Neural cell (in vitro differentiated cells): ENCODE results near the gene ZCRB1. TPM values are rescaled to one million over a fixed set of nuclear protein-coding genes. Genes with fewer than 3 reads are reported as not detected.
"Not testable (repeated sequence)": the region's sequence is repeated elsewhere in the genome, so short reads cannot be mapped to it uniquely, and the experiment has no call there.

Experiments
- H2AFZ ChIP-seq: fragments of 200-600, 300-800 bp; sonication (generic), shearing (Covaris generic); 2 replicates; pipeline ENCODE4 v1.6.0; 2014; ENCODE audit warnings: low read depth, mild to moderate bottlenecking, antibody characterized with exemption, low read length, moderate library complexity
- H3F3A ChIP-seq: fragments of 200-600 bp; shearing (Covaris generic); 2 replicates; pipeline ENCODE4 v1.6.1; 2016; ENCODE audit warnings: mild to moderate bottlenecking, moderate library complexity, mixed read lengths, antibody characterized with exemption, low read length; ENCODE audit not compliant: insufficient read depth, poor library complexity, severe bottlenecking
- H3K27ac ChIP-seq: fragments of 200-600, 300-800 bp; sonication (generic), shearing (Covaris generic); 2 replicates; pipeline ENCODE4 v1.5.1; 2014; ENCODE audit warnings: mild to moderate bottlenecking, low read length, moderate library complexity
- H3K27me3 ChIP-seq: fragments of 300-800, 200-600 bp; sonication (generic), shearing (Covaris generic); 2 replicates; pipeline ENCODE4 v1.6.0; 2014; ENCODE audit warnings: mild to moderate bottlenecking, low read depth, low read length, moderate library complexity; ENCODE audit not compliant: insufficient read depth
- H3K36me3 ChIP-seq: fragments of 300-800, 200-600 bp; sonication (generic), shearing (Covaris generic); 2 replicates; pipeline ENCODE4 v1.5.1; 2014; ENCODE audit warnings: mild to moderate bottlenecking, antibody characterized with exemption, low read length, moderate library complexity; ENCODE audit not compliant: insufficient read depth
- H3K4me2 ChIP-seq: fragments of 300-800, 200-600 bp; sonication (generic), shearing (Covaris generic); 2 replicates; pipeline ENCODE4 v1.6.0; 2014; ENCODE audit warnings: mild to moderate bottlenecking, low read length
- H3K4me3 ChIP-seq: fragments of 300-800, 200-600 bp; sonication (generic), shearing (Covaris generic); 2 replicates; pipeline ENCODE4 v1.5.1; 2014; ENCODE audit warnings: mild to moderate bottlenecking, low read length, moderate library complexity
- H3K79me2 ChIP-seq: fragments of 200-600 bp; shearing (Covaris generic); replicated peaks from 2 replicates; pipeline ENCODE4 v1.6.0; 2014; ENCODE audit warnings: mild to moderate bottlenecking, low read length, moderate library complexity; ENCODE audit not compliant: insufficient read depth
- H3K9ac ChIP-seq: fragments of 300-800, 200-600 bp; sonication (generic), shearing (Covaris generic); 2 replicates; pipeline ENCODE4 v1.6.1; 2016; ENCODE audit warnings: mild to moderate bottlenecking, low read length, mixed read lengths
- H3K9me2 ChIP-seq: fragments of 200-600 bp; shearing (Covaris generic); 2 replicates; pipeline ENCODE4 v1.6.1; 2016; ENCODE audit warnings: mild to moderate bottlenecking, low read length, mixed read lengths; ENCODE audit not compliant: insufficient read depth
- H3K9me3 ChIP-seq: fragments of 200-600, 300-800 bp; sonication (generic), shearing (Covaris generic); 2 replicates; pipeline ENCODE4 v1.6.1; 2016; ENCODE audit warnings: mild to moderate bottlenecking, mixed run types, low read length, moderate library complexity, mixed read lengths
- H4K20me1 ChIP-seq: fragments of 200-600 bp; shearing (Covaris generic); 2 replicates; pipeline ENCODE4 v1.6.1; 2016; ENCODE audit warnings: mild to moderate bottlenecking, mixed run types; ENCODE audit not compliant: insufficient read depth
- CTCF ChIP-seq: fragments of 450-650 bp; IDR thresholded peaks from 2 replicates; pipeline ENCODE4 v1.5.1; 2014; ENCODE audit warnings: antibody characterized with exemption, mild to moderate bottlenecking, moderate library complexity; ENCODE audit not compliant: poor library complexity, severe bottlenecking
- EP300 ChIP-seq: fragments of 450-650 bp; conservative IDR thresholded peaks from 2 replicates; pipeline ENCODE4 v1.6.1; 2014; ENCODE audit warnings: antibody characterized with exemption, mild to moderate bottlenecking, moderate library complexity; ENCODE audit not compliant: poor library complexity, severe bottlenecking
- EZH2 ChIP-seq: fragments of 200-600, 300-800 bp; shearing (Covaris generic), sonication (generic); IDR thresholded peaks from 2 replicates; pipeline ENCODE4 v1.6.1; 2014; ENCODE audit warnings: antibody characterized with exemption, low read length, borderline replicate concordance, mild to moderate bottlenecking; ENCODE audit not compliant: insufficient read depth, poor library complexity, severe bottlenecking
- MXI1 ChIP-seq: fragments of 450-650 bp; conservative IDR thresholded peaks from 2 replicates; pipeline ENCODE4 v1.6.1; 2014; ENCODE audit warnings: antibody characterized with exemption, mild to moderate bottlenecking; ENCODE audit not compliant: poor library complexity, severe bottlenecking
- POLR2AphosphoS5 ChIP-seq: IDR thresholded peaks from 2 replicates; pipeline ENCODE4 v1.6.1; 2012
- RAD21 ChIP-seq: fragments of 450-650 bp; conservative IDR thresholded peaks from 2 replicates; pipeline ENCODE4 v1.6.1; 2014; ENCODE audit warnings: antibody characterized with exemption, mild to moderate bottlenecking, moderate library complexity
- REST ChIP-seq: IDR thresholded peaks from 2 replicates; pipeline ENCODE4 v1.6.1; 2012; ENCODE audit warnings: borderline replicate concordance
- SMC3 ChIP-seq: fragments of 450-650 bp; conservative IDR thresholded peaks from 2 replicates; pipeline ENCODE4 v1.6.1; 2014; ENCODE audit warnings: antibody characterized with exemption, mild to moderate bottlenecking, moderate library complexity; ENCODE audit not compliant: poor library complexity
- TAF1 ChIP-seq: IDR thresholded peaks from 2 replicates; pipeline ENCODE4 v1.6.1; 2012; ENCODE audit warnings: low read depth
- polyA plus RNA-seq: library from polyadenylated mRNA; depleted of rRNA; stranded (reverse); fragments of >200 nt; gene quantifications from 2 replicates; pipeline ENCODE4 v1.2.3, GENCODE V29; 2014

The ZCRB1 gene
- polyA plus RNA-seq, 1 donor from 2014 or later = 83.9 TPM

- no peak overlapping the region for H3K4me3 ChIP-seq
- H3F3A ChIP-seq = no peaks in the 10 kb centered on the region
- H3K36me3 ChIP-seq = peaks cover 7% of the 10 kb centered on the region
- H3K9ac ChIP-seq = no peak overlapping the region
- no peaks in the 10 kb centered on the region for H4K20me1 ChIP-seq
- H2AFZ ChIP-seq = no peak overlapping the region
- no peaks in the 10 kb centered on the region for H3K9me2 ChIP-seq
- no peaks in the 10 kb centered on the region for H3K9me3 ChIP-seq
- no peak overlapping the region for H3K4me2 ChIP-seq
- no peak overlapping the region for H3K27ac ChIP-seq
- H3K27me3 ChIP-seq = no peaks in the 10 kb centered on the region
- peaks cover 40% of the 10 kb centered on the region for H3K79me2 ChIP-seq
- TF ChIP-seq SMC3 (no peak), TAF1 (no peak), MXI1 (no peak), REST (no peak), POLR2AphosphoS5 (no peak), RAD21 (no peak), CTCF (no peak), EP300 (no peak), EZH2 (no peak)
Measured at GRCh38 chr12:42336286-42336685, 10.4 kb upstream of the ZCRB1 start.

- no peak overlapping the region for H3K4me3 ChIP-seq
- no peak overlapping the region for H3K27ac ChIP-seq
- TF ChIP-seq CTCF (peak; percentile 70), RAD21 (peak; percentile 76), MXI1 (no peak), EZH2 (no peak), SMC3 (peak; percentile 79)
- no peaks in the 10 kb centered on the region for H3K9me3 ChIP-seq
- H2AFZ ChIP-seq = no peak overlapping the region
- H3K9ac ChIP-seq = no peak overlapping the region
- no peaks in the 10 kb centered on the region for H3K9me2 ChIP-seq
- H3K36me3 ChIP-seq = peaks cover 7% of the 10 kb centered on the region
- peaks cover 66% of the 10 kb centered on the region for H3K79me2 ChIP-seq
- no peaks in the 10 kb centered on the region for H3K27me3 ChIP-seq
- H4K20me1 ChIP-seq = no peaks in the 10 kb centered on the region
- H3F3A ChIP-seq = no peaks in the 10 kb centered on the region
- H3K4me2 ChIP-seq = no peak overlapping the region
Measured at GRCh38 chr12:42332301-42333285, 6.7 kb upstream of the ZCRB1 start.

GRCh38 chr12:42330097-42330496 is 4.2 kb upstream of the ZCRB1 start:
- not testable (repeated sequence) for H3K9me3 ChIP-seq, H2AFZ ChIP-seq, H3K9ac ChIP-seq, H4K20me1 ChIP-seq, H3K27me3 ChIP-seq, H3K4me2 ChIP-seq, H3K27ac ChIP-seq, H3K36me3 ChIP-seq, H3K4me3 ChIP-seq, H3K9me2 ChIP-seq, H3F3A ChIP-seq
- peaks cover 83% of the 10 kb centered on the region for H3K79me2 ChIP-seq
